GM12874 (cell line): ENCODE results near the gene NIFK.

Experiments used
- TF ChIP-seq, protein P1 (sequence below): IDR thresholded peaks from 2 replicates; pipeline ENCODE4 v1.5.1; 2011; ENCODE audit warnings: low read depth, mild to moderate bottlenecking, control low read depth, low read length, moderate library complexity; ENCODE audit not compliant: insufficient read depth

The NIFK gene

DNA sequence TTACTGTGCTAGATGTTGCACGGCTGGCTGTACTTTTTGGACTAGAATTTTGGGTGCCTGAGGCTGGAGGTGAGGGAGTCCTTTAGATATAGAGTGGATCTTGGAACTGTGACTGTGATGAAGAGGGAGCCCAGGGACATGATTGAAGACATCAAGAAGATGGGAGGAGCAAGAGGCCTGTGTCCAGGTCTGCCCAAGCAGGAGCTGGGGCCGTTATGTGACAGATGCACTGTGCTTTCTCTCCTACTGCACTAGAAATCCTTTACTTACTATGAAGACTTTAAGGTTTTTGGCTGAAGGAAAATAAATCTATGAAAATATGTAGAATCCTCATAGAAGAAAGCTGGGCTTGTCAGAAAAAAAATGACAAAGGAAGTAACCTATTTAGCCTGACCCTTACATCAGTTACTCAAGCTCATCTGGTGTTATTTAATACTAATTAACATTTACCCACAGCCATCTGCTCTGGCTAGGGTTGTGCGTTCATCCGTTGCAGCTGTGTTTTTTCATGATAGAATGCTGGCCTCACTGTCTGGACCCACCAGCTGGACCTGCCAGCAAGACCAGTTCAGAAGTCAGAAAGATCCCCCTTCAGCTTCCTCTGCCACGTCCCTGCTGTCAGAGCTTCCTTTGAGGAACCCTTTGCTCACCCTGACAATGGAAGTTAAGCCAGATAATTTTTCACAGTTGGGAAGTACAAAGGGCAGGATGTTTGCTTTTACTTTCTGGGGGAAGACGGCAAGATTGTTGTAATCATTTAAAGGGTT, 35.5 kb upstream of the NIFK start:
- TF ChIP-seq, protein P1, sequence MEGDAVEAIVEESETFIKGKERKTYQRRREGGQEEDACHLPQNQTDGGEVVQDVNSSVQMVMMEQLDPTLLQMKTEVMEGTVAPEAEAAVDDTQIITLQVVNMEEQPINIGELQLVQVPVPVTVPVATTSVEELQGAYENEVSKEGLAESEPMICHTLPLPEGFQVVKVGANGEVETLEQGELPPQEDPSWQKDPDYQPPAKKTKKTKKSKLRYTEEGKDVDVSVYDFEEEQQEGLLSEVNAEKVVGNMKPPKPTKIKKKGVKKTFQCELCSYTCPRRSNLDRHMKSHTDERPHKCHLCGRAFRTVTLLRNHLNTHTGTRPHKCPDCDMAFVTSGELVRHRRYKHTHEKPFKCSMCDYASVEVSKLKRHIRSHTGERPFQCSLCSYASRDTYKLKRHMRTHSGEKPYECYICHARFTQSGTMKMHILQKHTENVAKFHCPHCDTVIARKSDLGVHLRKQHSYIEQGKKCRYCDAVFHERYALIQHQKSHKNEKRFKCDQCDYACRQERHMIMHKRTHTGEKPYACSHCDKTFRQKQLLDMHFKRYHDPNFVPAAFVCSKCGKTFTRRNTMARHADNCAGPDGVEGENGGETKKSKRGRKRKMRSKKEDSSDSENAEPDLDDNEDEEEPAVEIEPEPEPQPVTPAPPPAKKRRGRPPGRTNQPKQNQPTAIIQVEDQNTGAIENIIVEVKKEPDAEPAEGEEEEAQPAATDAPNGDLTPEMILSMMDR: no peak

DNA sequence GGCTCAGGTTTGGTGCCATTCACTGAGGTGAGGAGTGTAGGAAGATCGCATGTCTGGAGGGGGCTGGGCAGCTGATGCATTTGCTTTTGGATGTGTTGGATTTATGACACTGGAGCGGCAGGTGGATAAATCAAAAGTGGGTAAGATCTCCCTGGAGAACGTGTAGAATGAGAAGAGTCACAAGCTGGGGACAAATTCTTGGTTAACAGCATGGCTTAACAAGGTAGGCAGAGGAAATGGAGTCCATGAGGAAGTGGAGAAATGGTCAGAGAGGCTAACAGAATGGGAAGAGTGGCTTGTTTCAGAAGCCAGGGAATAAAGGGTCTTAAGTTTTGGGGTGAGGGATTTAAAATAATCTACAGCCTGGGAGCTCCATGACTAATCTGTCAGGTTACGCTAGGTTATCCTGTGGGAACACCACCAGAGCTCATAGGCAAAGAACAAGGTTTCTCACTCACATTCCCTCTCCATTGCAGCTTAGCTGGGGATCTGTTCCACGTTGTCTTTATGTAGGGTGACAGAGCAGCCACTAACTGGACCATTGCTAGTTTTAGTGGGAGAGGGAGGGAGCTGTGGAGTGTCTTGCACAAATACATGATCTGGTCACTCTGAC, 31.6 kb upstream of the NIFK start:
- TF ChIP-seq, protein P1: no peak

DNA sequence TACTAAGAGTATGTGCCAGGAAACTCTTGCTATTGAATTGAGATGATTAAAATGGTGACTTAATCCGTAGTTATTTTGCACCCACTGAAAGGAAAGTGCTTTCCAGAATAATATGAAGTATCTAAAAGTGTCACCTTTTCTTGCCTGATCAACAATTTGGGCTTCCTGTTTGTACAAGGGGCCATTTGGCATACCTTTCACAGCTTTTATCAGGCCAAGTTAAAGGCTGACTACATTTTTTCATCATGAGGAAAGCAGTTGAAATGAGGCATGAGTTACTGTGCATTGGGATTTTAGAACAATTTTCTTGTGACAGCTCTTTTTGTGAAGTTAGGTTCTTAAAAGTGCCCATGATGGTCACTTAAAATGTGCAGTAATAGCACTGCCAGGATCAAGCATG, 29.9 kb upstream of the NIFK start:
- TF ChIP-seq, protein P1: no peak

DNA sequence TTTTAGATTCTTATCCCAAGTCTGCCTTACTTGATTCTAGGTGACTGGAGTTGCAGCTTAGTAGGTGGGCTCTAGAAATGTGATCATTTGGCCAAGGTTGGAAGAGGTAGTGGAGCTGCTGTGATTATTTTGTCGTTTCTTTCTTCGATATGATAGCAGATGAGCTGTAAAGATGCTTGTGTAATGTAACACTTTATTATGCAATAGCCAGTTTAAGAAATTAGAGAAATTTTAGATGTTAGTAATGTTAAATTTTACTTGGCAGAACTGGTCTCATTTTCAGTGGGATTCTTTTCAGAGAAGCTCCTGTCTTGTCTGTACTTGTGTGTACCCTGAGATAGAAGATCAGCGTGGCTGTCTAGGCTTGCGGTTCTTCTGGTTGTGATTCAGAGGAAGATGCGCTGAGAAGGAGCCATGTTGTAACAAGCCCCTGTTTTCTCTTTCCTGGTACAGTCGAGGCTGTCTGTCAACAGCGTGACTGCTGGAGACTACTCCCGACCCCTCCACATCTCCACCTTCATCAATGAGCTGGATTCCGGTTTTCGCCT, 28.1 kb upstream of the NIFK start:
- TF ChIP-seq, protein P1: no peak

DNA sequence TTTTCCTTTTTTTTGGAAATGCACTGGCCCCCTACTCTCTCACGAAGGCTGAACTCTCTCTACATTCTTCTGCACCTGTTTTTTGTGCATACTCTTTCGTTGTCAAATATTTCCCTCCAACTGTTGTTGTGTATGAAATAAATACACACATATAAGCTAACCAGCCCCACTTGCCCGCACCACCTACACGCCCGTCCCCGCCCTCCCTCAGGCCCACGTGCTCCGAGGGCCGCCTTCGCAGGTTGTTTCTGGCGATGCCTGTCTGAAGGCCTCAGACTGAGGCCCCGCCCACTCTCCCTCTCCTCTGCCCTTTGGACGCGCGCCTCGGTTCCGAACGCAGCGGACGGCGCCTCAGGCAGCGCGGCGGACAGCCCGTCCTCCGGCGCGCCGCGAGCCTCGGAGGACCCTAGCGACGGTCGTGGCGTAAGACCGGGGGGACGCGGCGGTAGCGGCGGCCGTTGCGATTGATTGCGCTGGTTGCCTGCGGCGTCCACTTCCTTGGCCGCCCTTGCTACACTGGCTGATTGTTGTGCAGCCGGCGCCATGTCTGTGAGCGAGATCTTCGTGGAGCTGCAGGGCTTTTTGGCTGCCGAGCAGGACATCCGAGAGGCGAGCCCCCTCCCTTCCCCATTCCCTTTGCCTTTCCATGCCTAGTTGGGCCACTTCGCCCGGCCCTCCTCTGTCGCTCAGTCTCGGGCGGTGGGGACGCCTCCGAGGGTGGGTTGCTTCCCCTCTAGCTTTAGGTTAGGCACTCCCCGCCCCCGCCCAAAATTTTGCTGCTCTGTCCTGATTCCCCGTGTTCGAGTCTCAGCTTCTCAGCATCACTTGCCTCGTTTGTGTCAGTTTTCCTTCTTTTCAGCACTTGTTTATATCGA, 18.8 kb upstream of the NIFK start, which contains the start of gene TSN:
Gene TSN, plus strand, starts transcription at position 415 of the 875 bp plus-strand sequence. Its CDS starts 129 bp downstream, at position 544.
- TF ChIP-seq, protein P1: no peak

DNA sequence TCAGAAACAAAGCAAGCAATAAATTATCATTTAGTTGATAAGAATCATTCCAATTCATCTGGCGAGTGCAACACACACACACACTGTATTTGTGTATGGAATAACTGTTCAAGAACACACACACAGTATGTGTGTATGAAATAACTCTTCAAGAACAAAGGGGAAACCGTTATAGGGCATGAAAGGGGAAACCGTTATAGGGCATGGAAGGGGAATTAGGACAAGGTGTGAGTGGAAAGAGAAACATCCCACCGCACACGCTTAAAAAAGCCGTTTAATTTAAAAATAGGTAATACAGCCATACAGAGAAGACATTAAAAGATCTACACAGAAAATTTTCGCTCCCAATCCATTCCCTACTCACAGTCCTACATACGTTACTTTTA, 18.2 kb upstream of the NIFK start:
- TF ChIP-seq, protein P1: no peak

DNA sequence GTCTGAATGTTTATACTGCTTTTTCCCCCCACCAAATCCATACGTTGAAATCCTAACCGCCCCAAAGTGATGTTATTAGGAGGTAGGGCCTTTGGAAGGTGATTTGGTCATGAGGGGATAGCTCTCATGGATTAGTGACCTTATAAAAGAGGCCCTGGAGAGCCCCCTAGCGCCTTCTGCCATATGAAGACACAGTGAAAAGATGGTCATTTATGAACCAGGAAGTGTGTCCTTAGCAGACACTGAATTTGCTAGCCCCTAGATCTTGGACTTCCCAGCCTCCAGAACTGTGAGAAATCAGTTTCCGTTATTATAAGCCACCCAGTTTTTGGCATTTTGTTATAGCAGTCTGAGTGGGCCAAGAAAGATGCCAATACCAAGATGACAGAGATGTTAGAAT, 11.5 kb upstream of the NIFK start:
- TF ChIP-seq, protein P1: peak; percentile 34; the same call in 1 of the 2 replicates
